AG20443 (cell line): ENCODE data around the gene LAPTM4A.

Experiments
- DNase-seq: peaks from one replicate; pipeline ENCODE4 v3.0.0; 2012; ENCODE audit warnings: low spot score, mixed read lengths

Gene LAPTM4A

GRCh38 chr2:20019747-20020146, 31.7 kb downstream of the LAPTM4A start:
- no peak for DNase-seq

- DNase-seq = no peak
Measured at GRCh38 chr2:20018601-20019152, 32.8 kb downstream of the LAPTM4A start.

- no peak for DNase-seq
Measured at GRCh38 chr2:20016346-20016745, 35.1 kb downstream of the LAPTM4A start.

GRCh38 chr2:20015482-20016083, 35.8 kb downstream of the LAPTM4A start:
- DNase-seq = peak; percentile 73

GRCh38 chr2:20013126-20013849, 38.1 kb downstream of the LAPTM4A start:
- DNase-seq = no peak

- DNase-seq = peak; percentile 95
Measured at GRCh38 chr2:20012282-20013125, 38.9 kb downstream of the LAPTM4A start, which contains the start of gene MATN3. Gene MATN3 (minus strand): TSS chr2:20012668. CDS start chr2:20012631, 37 bp downstream.

DNA sequence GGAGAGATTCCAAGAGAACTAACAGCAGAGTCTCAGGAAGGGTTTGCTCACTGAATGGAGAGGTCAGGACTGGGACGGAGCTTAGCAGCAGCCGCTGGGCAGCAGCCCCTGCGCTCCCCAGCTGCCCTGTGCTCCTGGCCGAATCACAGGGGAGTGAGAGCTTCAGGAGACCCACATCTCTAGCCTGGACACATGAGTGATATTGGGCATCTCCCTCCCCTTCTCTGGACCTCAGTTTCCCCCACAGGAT, 39.5 kb downstream of the LAPTM4A start:
- DNase-seq = peak; percentile 14

DNA sequence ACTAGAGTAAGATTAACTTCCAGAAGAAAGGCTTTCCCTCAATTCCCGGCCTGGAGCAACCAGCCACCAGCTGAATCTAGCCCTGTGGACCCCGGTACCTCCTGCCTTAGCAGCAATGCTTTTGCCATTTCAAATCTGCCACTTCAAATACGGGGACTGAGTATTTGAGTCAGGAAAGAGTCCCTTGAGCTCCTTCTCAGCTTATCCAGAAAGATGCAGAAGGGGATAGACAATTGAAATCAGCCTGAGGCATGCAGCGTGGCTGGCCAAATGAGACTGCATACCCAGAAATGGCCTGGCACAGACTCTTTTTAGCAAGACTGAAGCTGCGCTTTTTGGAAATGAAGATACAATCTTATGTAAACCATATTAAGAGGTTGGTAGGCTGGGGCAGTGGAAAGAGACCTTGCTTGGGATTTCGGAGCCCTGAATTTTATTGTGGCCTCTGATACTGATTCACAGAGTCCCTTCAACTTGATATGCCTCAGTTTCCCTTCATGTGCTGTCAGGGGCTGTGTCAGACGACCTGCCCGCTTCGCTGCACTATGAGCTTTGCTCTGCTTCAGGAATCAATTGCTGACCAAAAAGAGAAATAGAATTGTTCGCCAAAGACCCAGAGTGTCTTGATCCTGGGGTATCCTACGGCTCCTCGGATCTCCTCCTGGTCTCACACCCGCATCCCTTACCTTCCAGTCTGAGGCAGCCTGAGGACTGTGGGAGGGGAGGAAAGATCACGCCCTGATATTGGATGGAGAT, 40.0 kb downstream of the LAPTM4A start:
- DNase-seq = no peak

DNA sequence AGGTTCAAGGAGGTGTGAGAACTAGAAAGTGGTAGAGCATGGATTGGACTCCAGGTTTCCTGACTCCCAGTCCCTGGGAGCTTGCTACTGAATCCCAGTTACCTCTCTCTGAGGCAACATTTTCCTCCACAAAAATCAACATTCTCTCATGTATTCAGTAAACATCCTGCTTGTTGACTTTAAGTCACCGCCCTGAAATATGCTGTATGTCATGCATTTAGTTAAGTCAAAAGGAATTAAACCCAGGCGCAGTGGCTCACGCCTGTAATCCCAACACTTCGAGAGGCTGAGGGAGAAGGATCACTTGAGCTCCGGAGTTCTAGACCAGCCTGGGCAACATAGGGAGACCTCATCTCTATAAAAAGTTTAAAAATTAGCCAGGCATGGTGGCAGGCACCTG, 42.7 kb downstream of the LAPTM4A start:
- DNase-seq = no peak

DNA sequence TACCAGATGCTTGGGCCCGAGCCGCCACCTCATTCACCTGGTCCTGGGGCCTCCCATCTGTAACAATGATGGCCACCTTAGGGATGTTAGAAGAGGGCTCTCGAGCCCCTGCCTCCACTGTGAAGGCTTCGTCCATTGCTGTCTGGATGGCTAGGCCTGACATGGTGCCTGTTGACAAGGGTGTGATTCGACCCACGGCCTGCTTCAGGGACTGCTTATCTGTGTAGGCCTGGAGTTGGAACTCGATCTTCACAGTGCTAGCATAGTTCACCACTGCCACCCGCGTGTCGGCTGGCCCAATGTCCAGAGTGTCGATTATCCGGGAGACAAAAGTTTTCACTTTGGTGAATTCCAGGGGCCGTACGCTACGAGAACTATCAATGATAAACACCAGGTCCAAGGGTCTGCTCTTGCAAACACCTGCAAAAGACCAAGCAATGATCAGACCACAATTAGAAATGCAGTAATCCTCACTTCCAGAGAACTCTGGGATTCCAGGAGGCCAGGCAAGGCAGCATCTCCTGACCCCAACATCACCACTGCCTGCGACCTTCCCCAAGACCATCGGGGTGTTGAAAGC, 45.4 kb downstream of the LAPTM4A start:
- no peak for DNase-seq

GRCh38 chr2:20005067-20005627, 46.3 kb downstream of the LAPTM4A start:
- no peak for DNase-seq

GRCh38 chr2:20001361-20001863, 50.0 kb downstream of the LAPTM4A start:
- no peak for DNase-seq

DNA sequence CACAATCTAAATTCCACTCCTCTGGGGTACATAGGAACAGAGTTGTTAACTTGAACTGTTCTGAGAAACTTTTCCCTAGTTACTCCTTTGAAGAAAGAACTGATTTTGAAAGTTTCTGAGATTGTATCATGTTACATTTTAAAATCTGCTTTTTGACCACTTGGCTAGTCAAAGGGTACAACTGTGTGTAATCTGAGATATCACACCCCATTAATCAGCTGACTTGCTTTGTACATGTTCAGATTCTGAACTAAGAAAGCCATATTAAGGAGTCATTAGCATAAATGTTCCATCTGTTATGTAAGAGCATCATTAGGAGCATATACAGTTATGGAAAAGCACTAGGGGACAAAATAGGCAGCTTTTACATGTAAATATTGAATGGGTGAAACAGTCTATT, 57.7 kb downstream of the LAPTM4A start:
- no peak for DNase-seq

DNA sequence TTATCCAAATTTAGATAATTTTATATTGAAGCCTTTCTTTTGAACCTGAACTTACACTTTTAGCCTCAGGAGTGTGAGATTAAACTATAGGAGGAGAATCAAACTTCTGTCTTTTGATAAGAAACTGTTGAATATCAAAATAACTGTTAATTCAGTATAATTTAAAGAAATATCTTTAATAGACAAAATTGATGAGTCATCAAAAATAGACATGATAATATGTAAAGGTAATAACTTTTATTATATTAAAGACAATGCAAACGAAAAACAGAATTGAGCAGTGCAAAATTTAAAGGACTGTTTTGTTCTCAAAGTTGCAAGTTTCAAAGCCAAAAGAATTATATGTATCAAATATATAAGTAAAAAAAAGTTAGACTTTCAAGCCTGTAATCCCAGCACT, 59.5 kb downstream of the LAPTM4A start:
- DNase-seq = no peak

DNA sequence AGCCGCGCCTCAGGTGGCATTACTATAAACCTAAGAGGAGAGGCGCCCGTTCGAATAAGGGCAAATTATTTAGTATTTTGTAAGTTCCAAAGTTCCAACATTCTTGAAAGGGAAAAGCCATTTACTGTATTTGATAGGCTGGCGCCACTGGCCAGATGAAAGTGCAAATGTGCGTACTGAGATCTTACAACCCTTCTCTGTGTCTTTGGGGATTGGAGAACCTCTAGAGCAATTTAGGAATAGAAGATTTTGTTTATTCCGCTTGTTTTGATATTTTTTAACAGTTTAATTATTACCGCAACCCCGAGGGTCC, 61.1 kb downstream of the LAPTM4A start:
- DNase-seq = no peak

DNA sequence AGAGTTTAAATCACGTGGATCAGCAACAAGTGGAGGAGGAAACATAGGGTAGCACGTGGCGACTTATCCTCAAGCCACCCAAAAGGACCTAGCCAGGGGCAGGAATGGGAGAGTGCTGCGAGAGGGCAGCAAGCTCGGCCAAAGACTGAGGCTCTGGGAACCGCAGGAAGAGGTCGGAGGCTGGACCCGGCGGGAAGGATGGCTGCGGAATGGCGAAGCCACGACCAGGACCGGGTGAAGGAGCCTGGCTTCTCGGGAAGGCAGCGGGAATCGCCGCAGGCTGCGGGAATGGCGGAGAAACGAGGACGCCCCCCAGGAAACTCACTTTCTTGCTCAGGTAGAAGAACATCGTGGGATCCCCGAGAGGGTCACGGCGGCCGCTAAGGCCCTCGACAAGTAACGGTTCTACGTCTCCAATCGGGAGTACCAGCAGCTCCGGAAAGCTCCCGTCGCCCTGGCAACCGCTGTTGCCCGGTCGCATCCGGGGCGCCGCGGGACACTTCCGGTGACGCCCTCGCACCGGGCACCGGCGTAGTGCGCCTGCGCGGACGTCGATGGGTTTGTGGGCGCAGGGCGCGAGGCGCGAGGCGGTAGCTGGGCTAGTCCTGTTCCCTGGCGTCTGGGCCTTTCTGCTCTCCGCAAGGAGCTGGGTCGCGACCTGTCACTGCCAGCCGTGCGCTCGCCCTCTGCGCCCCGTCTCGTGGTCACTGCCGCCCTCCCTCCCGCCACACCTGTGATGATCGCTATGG, 61.6 kb downstream of the LAPTM4A start, which contains the start of gene WDR35:
Gene WDR35, minus strand, starts transcription at position 439 of the 749 bp plus-strand sequence. Its CDS starts 90 bp downstream, at position 349.
- peak; percentile 100 for DNase-seq

GRCh38 chr2:19989342-19989666, 62.1 kb downstream of the LAPTM4A start:
- no peak for DNase-seq

GRCh38 chr2:19988600-19988999, 62.8 kb downstream of the LAPTM4A start:
- no peak for DNase-seq

- no peak for DNase-seq
Measured at GRCh38 chr2:19987936-19988335, 63.5 kb downstream of the LAPTM4A start.
